DMS53 (cell line): ENCODE results near the gene SUFU.

Experiments
- DNase-seq: peaks from one replicate; lab custom pipeline; 2025; lab: John Stamatoyannopoulos, UW

SUFU gene

GRCh38 chr10:102552533-102552932, 48.8 kb downstream of the SUFU start:
- DNase-seq: no peak

- no peak for DNase-seq
Observed at GRCh38 chr10:102553771-102554170, 50.0 kb downstream of the SUFU start.

- no peak for DNase-seq
Observed at GRCh38 chr10:102554531-102554930, 50.8 kb downstream of the SUFU start.

GRCh38 chr10:102555781-102556328, 52.1 kb downstream of the SUFU start:
- DNase-seq: no peak

- no peak for DNase-seq
Observed at GRCh38 chr10:102557569-102557968, 53.8 kb downstream of the SUFU start.

- DNase-seq: no peak
Observed at GRCh38 chr10:102559764-102560163, 56.0 kb downstream of the SUFU start.

- no peak for DNase-seq
Observed at GRCh38 chr10:102564209-102564834, 60.5 kb downstream of the SUFU start.

GRCh38 chr10:102565793-102566192, 62.0 kb downstream of the SUFU start:
- DNase-seq: no peak

- DNase-seq: no peak
Observed at GRCh38 chr10:102578782-102579181, 75.0 kb downstream of the SUFU start.

- no peak for DNase-seq
Observed at GRCh38 chr10:102579328-102579727, 75.6 kb downstream of the SUFU start.

- DNase-seq: no peak
Observed at GRCh38 chr10:102580230-102580629, 76.5 kb downstream of the SUFU start.

GRCh38 chr10:102581401-102581800, 77.6 kb downstream of the SUFU start:
- no peak for DNase-seq

GRCh38 chr10:102581981-102582580, 78.3 kb downstream of the SUFU start:
- peak; percentile 65 for DNase-seq

GRCh38 chr10:102583435-102584417, 80.0 kb downstream of the SUFU start:
- peak; percentile 93 for DNase-seq

- no peak for DNase-seq
Observed at GRCh38 chr10:102585026-102585425, 81.3 kb downstream of the SUFU start.

- no peak for DNase-seq
Observed at GRCh38 chr10:102586858-102587257, 83.1 kb downstream of the SUFU start.

- DNase-seq: no peak
Observed at GRCh38 chr10:102588875-102589274, 85.1 kb downstream of the SUFU start.

GRCh38 chr10:102593074-102593803, 89.5 kb downstream of the SUFU start:
- no peak for DNase-seq

GRCh38 chr10:102593804-102594079, 90.0 kb downstream of the SUFU start:
- DNase-seq: no peak

- DNase-seq: no peak
Observed at GRCh38 chr10:102595293-102595692, 91.5 kb downstream of the SUFU start.

- DNase-seq: no peak
Observed at GRCh38 chr10:102595897-102596296, 92.1 kb downstream of the SUFU start.

GRCh38 chr10:102596506-102596971, 92.8 kb downstream of the SUFU start:
- peak; percentile 85 for DNase-seq
